GM21390 (cell line): ENCODE data around the gene ZMPSTE24.
"Not testable (repeated sequence)": the region's sequence is repeated elsewhere in the genome, so short reads cannot be mapped to it uniquely, and the experiment has no call there.

ENCODE experiments used
- ATAC-seq: cut with Tn5 transposase; IDR thresholded peaks from one replicate; pipeline ENCODE4 v1.9.1; 2021; ENCODE audit not compliant: unreplicated experiment

Gene ZMPSTE24

GRCh38 chr1:40316595-40317393 lies 58.8 kb downstream of the ZMPSTE24 start, which contains the start of gene COL9A2:
TSS of gene COL9A2 (minus strand) at chr1:40317286. CDS start at chr1:40317197, 89 bp downstream.
- no peak for ATAC-seq

- ATAC-seq: no peak
Measured at GRCh38 chr1:40317394-40318074, 59.5 kb downstream of the ZMPSTE24 start.

GRCh38 chr1:40318476-40318875 lies 60.4 kb downstream of the ZMPSTE24 start:
- no peak for ATAC-seq

- no peak for ATAC-seq
Measured at GRCh38 chr1:40318970-40319621, 61.1 kb downstream of the ZMPSTE24 start.

GRCh38 chr1:40331403-40331802 lies 73.4 kb downstream of the ZMPSTE24 start:
- ATAC-seq: not testable (repeated sequence)

- ATAC-seq: no peak
Measured at GRCh38 chr1:40332695-40333094, 74.7 kb downstream of the ZMPSTE24 start.

GRCh38 chr1:40337443-40337842 lies 79.4 kb downstream of the ZMPSTE24 start:
- no peak for ATAC-seq

GRCh38 chr1:40338745-40339419 lies 80.8 kb downstream of the ZMPSTE24 start:
- no peak for ATAC-seq

GRCh38 chr1:40339420-40340323 lies 81.6 kb downstream of the ZMPSTE24 start:
- ATAC-seq: no peak

GRCh38 chr1:40341491-40342380 lies 83.7 kb downstream of the ZMPSTE24 start:
- ATAC-seq: no peak

- not testable (repeated sequence) for ATAC-seq
Measured at GRCh38 chr1:40342381-40342717, 84.3 kb downstream of the ZMPSTE24 start.
